GM23338 (cell line): ENCODE measurements around the gene EXOSC5. TPM values are rescaled to one million over a fixed set of nuclear protein-coding genes. Genes with fewer than 3 reads are reported as not detected.

Source experiments
- ATAC-seq: fragments of 200-7000 bp; cut with Tn5 transposase; 3 replicates; pipeline ENCODE4 v1.9.1; 2020
- DNase-seq: peaks from one replicate; pipeline ENCODE4 v3.0.0-alpha.2; 2015; ENCODE audit warnings: low spot score
- H2AFZ ChIP-seq: fragments of 200-600 bp; sonication (generic); 2 replicates; pipeline ENCODE4 v1.8.0; 2016; ENCODE audit warnings: antibody characterized with exemption, mild to moderate bottlenecking, moderate library complexity
- H3F3A ChIP-seq: fragments of 200-600 bp; sonication (generic); replicated peaks from 2 replicates; pipeline ENCODE4 v1.8.0; 2017; ENCODE audit warnings: antibody characterized with exemption, mixed run types, low read depth
- H3K27ac ChIP-seq: fragments of 200-600 bp; sonication (generic); 2 replicates; pipeline ENCODE4 v1.6.1; 2016; ENCODE audit warnings: low read depth
- H3K27me3 ChIP-seq: fragments of 200-600 bp; sonication (generic); 2 replicates; pipeline ENCODE4 v1.8.0; 2016; ENCODE audit warnings: mild to moderate bottlenecking, mixed run types, moderate library complexity; ENCODE audit not compliant: insufficient read depth
- H3K36me3 ChIP-seq: fragments of 200-600 bp; sonication (generic); 2 replicates; pipeline ENCODE4 v1.8.0; 2016; ENCODE audit warnings: mild to moderate bottlenecking; ENCODE audit not compliant: insufficient read depth
- H3K4me1 ChIP-seq: fragments of 200-600 bp; sonication (generic); 2 replicates; pipeline ENCODE4 v1.8.0; 2016; ENCODE audit warnings: mild to moderate bottlenecking, moderate library complexity; ENCODE audit not compliant: insufficient read depth
- H3K4me2 ChIP-seq: fragments of 200-600 bp; sonication (generic); 2 replicates; pipeline ENCODE4 v1.7.1; 2017; ENCODE audit warnings: mixed run types
- H3K4me3 ChIP-seq: fragments of 200-600 bp; sonication (generic); 2 replicates; pipeline ENCODE4 v1.6.1; 2016; ENCODE audit warnings: mixed run types
- H3K79me2 ChIP-seq: fragments of 200-600 bp; sonication (generic); replicated peaks from 2 replicates; pipeline ENCODE4 v1.8.0; 2017; ENCODE audit warnings: mild to moderate bottlenecking; ENCODE audit not compliant: insufficient read depth
- H3K9me2 ChIP-seq: fragments of 200-600 bp; sonication (generic); 2 replicates; pipeline ENCODE4 v1.8.0; 2017; ENCODE audit not compliant: insufficient read depth
- H4K20me1 ChIP-seq: fragments of 200-600 bp; sonication (generic); replicated peaks from 2 replicates; pipeline ENCODE4 v1.8.0; 2017; ENCODE audit warnings: mild to moderate bottlenecking; ENCODE audit not compliant: insufficient read depth
- H3K27ac Mint-ChIP-seq: 2 replicates; pipeline ENCODE4 v1.8.0; 2020; ENCODE audit warnings: inconsistent platforms, mild to moderate bottlenecking, moderate library complexity, mixed read lengths
- H3K27me3 Mint-ChIP-seq: 3 replicates; pipeline ENCODE4 v1.8.0; 2022; ENCODE audit warnings: low read depth, mild to moderate bottlenecking, moderate library complexity, mixed read lengths, inconsistent platforms; ENCODE audit not compliant: insufficient read depth, poor library complexity
- H3K36me3 Mint-ChIP-seq: 3 replicates; pipeline ENCODE4 v1.8.0; 2021; ENCODE audit warnings: low read depth, mild to moderate bottlenecking, inconsistent platforms, moderate library complexity, mixed read lengths
- H3K4me1 Mint-ChIP-seq: 3 replicates; pipeline ENCODE4 v1.8.0; 2020; ENCODE audit warnings: mild to moderate bottlenecking, inconsistent platforms, mixed read lengths
- H3K4me3 Mint-ChIP-seq: 3 replicates; pipeline ENCODE4 v1.8.0; 2021; ENCODE audit warnings: moderate library complexity, mild to moderate bottlenecking, inconsistent platforms, mixed read lengths
- H3K9me3 Mint-ChIP-seq: 3 replicates; pipeline ENCODE4 v1.8.0; 2020; ENCODE audit warnings: moderate library complexity, mild to moderate bottlenecking, inconsistent platforms, mixed read lengths
- CTCF ChIP-seq, 2 experiments: fragments of 200-600 bp in 1 of 2; sonication (generic) in 1 of 2; conservative IDR thresholded peaks; 2 replicates each; pipeline versions ENCODE4 v1.5.1 to v1.6.1; 2016 to 2017; ENCODE audit warnings: antibody characterized with exemption in 2 of 2, low read depth in 2 of 2, mild to moderate bottlenecking in 2 of 2, moderate library complexity in 1 of 2
- EZH2phosphoT487 ChIP-seq: fragments of 200-600 bp; sonication (generic); IDR thresholded peaks from one replicate; pipeline ENCODE4 v1.8.1; 2018; ENCODE audit warnings: antibody characterized with exemption; ENCODE audit not compliant: unreplicated experiment
- POLR2AphosphoS5 ChIP-seq: IDR thresholded peaks from 2 replicates; pipeline ENCODE4 v1.6.1; 2016; ENCODE audit warnings: antibody characterized with exemption, low read depth
- STAT1 ChIP-seq: IDR thresholded peaks from one replicate; pipeline ENCODE4 v1.6.1; 2016; ENCODE audit warnings: antibody characterized with exemption; ENCODE audit not compliant: unreplicated experiment
- ZNF462 ChIP-seq: fragments of 250-450 bp; sonication (Bioruptor Pico); IDR thresholded peaks from 2 replicates; pipeline ENCODE4 v1.5.0; 2020; ENCODE audit warnings: mild to moderate bottlenecking, moderate library complexity
- polyA plus RNA-seq: library from polyadenylated mRNA; unstranded; fragments of >200 nt; fragmentation: Nextera tagmentation; extraction: Ambion mirVana; gene quantifications from 2 replicates; pipeline ENCODE4 v1.2.1, GENCODE V29; 2016
- total RNA-seq: library from RNA; depleted of rRNA; stranded (reverse); fragments of >200 nt; shearing (Covaris generic); gene quantifications from 2 replicates; pipeline ENCODE4 v1.2.3, GENCODE V29; 2014

The EXOSC5 gene
- total and polyA plus RNA-seq, 2 experiments from 2014 or later: 65.1 to 125 TPM

DNA sequence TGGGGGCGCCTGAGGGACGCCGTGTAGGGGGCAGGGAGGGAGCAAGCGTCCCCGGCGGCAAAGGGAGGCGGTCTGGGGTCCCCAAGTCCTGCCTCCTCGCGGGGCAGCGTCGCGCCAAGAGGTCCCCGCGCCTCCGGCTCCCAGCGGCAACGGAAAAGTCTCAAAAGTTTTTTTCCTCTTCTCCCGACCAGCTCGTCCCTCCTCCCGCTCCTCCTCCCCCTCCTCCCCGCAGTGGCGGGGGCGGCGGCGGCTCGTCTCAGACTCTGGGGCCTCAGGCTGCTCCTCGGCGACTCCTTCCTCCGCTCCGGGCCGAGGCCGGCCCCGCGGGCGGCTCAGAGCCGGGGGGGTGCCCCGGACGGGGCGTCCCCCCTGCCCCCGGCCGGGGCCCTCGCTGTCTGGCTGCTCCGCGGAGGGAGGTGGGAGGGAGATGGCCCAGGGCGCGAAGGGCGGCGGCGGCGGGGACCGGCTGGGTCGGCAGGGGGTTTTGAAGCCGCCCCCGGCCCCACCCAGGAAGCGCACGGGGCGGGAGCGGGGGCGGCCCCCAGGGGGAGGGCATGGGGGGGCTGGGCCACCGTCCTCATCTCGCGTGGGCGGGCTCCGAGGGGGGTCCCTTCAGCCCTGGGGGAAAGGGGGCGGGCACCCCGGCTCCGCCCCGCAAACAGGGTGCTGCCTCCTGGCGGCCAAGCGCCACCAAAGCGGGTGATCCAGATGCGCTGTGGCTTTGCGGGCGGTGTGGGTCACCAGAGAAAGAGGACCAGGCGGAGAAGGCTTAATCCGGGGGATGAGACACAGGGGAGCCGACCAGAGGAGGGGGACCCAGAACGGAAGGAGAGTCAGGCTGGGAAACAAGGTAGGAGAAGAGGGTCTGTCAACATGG is 43.5 kb downstream of the EXOSC5 start, which contains the start of gene TGFB1:
TSS of gene TGFB1 (minus strand) at position 457 of the 877 bp plus-strand sequence. CDS start 878 bp downstream, outside the sequence.
- Mint-ChIP-seq H3K9me3 (no peaks in the 10 kb centered on the region; the same call in 2 of the 3 replicates), H3K27ac (no peak within 1 kb of the TSS; the same call in 1 of the 2 replicates), H3K4me1 (peaks cover 19% of the 10 kb centered on the region), H3K36me3 (no peaks in the 10 kb centered on the region; the same call in 2 of the 3 replicates), H3K27me3 (peaks cover 64% of the 10 kb centered on the region), H3K4me3 (peak within 1 kb of the TSS; percentile 87)
- H3K36me3 ChIP-seq: no peaks in the 10 kb centered on the region
- H3K4me1 ChIP-seq: peaks cover 12% of the 10 kb centered on the region; the same call in 1 of the 2 replicates
- H3K9me2 ChIP-seq: no peaks in the 10 kb centered on the region
- no peaks in the 10 kb centered on the region for H3K79me2 ChIP-seq
- no peak for TF ChIP-seq STAT1
- no peak for TF ChIP-seq EZH2phosphoT487
- peak; percentile 73 to 84 for TF ChIP-seq CTCF (conservative IDR thresholded peaks at IDR 0.05; ENCODE audit: low read depth in 2 of 2)
- TF ChIP-seq ZNF462 (CRISPR knock-in tag): no peak
- no peak for TF ChIP-seq POLR2AphosphoS5
- peak within 1 kb of the TSS; percentile 91 for H3K4me3 ChIP-seq
- ATAC-seq (peak; percentile 57), DNase-seq (peak; percentile 86)
- peak within 1 kb of the TSS; percentile 96 for H2AFZ ChIP-seq
- peaks cover 6% of the 10 kb centered on the region; the same call in 1 of the 2 replicates for H3F3A ChIP-seq
- H4K20me1 ChIP-seq: 0 out of 2 replicates have a peak, but pooled peaks cover 3% of the 10 kb centered on the region
- peaks cover 42% of the 10 kb centered on the region for H3K27me3 ChIP-seq
- H3K4me2 ChIP-seq: peak within 1 kb of the TSS; percentile 98
- no peak within 1 kb of the TSS for H3K27ac ChIP-seq
